GM18873 (cell line): ENCODE data around the gene ZC3H7B.
"Not testable (repeated sequence)": the region's sequence is repeated elsewhere in the genome, so short reads cannot be mapped to it uniquely, and the experiment has no call there.

Experiments used
- ATAC-seq: cut with Tn5 transposase; IDR thresholded peaks from one replicate; pipeline ENCODE4 v1.9.1; 2021; ENCODE audit warnings: mild to moderate bottlenecking, moderate library complexity, moderate number of reproducible peaks; ENCODE audit not compliant: unreplicated experiment, low FRiP score

ZC3H7B gene

DNA sequence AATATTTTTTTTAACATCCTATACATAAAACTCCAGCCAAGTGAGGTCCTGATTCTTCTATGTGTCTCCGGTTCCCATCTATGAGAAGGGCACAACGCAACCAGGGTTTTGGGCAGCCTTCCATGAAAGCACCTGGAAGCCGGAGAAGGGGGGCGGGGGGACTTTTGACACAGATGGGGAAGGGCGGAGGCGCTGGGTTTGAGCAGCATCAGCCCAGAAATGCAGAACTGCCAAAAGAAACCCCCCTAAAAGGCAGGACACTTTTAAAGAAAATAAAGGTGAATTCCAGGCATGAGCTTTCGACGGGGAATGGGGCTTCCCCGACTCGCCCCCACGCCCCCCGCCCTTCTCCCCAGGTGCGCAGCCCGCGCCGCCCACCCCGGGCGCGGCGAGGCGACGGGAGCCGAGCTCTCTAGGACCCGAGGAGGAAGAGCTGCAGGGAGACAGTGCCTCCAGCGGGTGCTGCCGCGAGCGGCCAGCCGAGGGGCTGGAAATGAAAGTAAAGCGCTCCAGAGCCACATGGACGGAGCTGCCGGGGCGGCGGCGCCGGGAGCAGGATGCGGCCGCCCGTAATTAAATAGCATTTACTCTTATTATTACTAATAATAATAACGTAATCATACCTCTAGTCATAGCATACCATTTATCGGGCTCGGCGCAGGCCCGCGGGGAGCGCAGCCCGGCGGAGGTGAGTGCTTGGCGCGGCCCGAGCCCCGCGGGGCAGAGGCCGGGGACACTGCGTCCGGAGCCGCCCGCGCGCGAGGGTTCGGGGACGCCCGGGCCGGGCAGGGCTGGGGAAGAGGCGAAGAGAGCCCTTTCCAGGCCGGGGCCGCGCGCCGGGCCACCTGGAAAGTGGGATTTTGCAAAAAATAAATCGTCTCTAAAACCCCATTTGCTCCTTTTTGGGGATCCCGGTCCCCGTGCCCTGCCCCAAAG lies at the start of gene ZC3H7B:
TSS of gene ZC3H7B (plus strand) at position 441 of the 936 bp plus-strand sequence. CDS start 19,136 bp downstream, outside the sequence.
- ATAC-seq, result peak; percentile 68

- no peak for ATAC-seq
These were observed 49.0 kb upstream of the ZC3H7B start for GRCh38 chr22:41252365-41252764.

DNA sequence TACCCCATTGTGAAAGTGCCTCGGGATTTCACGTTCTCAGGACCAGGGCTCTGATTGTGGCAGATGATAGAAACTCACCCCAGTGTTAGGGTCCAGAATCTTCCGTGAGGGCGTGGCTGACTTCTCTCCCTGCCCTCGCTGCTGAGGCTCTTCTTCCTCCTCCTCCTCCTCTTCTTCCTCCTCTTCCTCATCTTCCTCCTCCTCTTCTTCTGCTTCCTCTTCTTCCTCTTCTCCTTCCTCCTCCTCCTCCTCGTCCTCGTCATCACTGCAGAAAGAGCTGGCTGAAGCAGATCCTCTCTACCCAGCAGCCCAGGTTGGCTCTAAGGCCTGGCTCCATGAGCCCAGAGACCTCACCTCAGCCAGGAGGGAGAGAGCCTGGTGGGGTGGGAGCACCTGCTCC lies 47.1 kb upstream of the ZC3H7B start:
- no peak for ATAC-seq

DNA sequence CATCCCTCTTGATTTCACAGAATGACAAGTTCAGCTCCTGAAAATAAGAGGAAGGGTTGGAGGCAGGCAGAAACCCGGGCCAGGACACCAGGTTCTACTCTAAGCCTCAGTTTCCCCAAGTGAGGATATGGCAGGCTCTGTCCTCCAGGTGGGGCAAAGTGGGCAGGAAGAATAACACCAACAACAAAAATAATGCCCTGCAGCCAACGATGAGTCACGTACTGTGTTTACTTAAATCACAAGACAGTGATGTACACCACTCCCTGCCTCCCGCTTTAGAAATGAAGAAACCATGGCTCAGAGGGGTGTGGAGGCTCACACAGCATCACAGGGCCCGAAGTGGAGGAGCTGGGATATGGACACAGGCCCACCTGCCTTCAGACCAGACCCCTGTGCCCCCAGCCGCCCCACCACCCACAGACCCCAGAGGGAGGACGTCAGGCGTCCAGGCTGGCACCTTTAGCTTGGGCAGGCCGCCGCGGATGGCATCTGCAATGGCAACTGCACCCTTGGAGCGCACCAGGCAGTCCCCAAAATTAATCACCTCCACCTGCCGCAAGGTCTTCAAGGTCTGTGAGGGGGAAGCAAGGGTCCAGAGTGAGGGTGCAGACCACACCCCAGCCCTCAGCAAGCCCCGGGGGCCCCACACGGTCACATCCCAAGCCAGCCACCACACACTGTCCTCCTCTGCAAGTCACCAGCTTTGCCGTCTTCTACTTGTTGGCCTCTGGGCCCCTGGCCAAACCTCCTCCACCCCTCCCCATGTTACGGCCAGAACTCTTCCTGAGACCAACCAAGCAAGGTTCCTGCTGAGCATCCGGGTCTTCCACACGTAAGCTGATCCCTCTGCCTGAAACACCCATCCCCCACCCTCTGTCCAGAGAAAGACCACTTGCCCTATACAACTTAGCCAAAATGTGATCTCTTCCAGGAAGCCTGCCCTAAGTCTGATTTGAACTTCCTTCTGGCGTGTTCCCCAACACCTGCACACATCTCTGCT lies 44.8 kb upstream of the ZC3H7B start:
- ATAC-seq, result no peak

DNA sequence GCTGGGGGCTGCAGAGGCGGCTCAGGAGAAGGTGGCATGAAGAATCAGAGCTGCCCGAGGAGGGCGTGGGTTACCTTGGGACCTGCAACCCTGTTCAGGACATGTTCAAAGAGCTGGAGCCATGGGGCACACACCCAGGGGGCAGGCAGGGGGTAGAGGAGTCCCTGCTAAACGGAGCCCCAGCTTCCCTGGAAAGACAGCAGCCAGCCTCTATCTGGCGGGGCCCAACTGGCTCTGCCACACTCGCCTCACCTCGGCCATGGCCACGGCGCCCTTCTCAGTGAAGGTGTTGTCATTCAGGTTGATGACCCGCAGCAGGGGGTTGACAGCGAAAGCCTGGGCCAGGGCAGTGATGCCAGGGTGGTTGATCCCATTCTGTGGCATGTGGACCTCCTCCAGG lies 43.6 kb upstream of the ZC3H7B start:
- ATAC-seq, result no peak

DNA sequence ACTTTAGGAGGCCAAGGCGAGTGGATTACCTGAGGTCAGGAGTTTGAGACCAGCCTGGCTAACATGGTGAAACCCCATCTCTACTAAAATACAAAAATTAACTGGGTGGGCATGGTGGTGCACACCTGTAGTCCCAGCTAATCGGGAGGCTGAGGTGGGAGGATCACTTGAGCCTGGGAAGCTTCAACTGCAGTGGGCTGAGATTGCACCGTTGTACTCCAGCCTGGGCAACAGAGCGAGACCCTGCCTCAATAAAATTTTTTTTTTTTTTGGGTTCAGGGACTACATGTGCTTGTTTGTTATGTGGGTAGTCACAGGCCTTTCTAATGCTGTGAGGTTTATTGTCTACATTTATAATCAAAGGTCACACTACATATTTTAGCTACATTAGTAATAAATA lies 41.6 kb upstream of the ZC3H7B start:
- ATAC-seq, result not testable (repeated sequence)

DNA sequence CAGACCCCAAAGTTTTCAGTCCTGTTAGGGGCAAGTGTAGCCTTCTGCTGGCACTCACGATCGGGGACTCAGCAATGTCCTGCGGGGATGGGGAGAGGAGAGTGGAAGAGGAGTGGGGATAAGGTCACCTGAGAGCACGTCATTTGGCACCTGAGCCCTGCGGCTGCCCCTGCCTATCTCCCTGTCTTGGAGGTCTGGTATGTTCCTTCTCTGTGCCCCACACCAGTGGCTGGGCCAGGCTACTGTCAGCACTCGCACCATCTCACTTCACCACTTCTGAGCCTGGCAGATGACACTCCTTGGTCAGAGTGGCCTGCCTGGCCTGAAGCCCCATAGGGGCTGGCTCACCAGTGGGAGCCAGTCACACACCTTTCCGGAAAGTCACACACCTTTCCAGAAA lies 40.5 kb upstream of the ZC3H7B start:
- no peak for ATAC-seq

DNA sequence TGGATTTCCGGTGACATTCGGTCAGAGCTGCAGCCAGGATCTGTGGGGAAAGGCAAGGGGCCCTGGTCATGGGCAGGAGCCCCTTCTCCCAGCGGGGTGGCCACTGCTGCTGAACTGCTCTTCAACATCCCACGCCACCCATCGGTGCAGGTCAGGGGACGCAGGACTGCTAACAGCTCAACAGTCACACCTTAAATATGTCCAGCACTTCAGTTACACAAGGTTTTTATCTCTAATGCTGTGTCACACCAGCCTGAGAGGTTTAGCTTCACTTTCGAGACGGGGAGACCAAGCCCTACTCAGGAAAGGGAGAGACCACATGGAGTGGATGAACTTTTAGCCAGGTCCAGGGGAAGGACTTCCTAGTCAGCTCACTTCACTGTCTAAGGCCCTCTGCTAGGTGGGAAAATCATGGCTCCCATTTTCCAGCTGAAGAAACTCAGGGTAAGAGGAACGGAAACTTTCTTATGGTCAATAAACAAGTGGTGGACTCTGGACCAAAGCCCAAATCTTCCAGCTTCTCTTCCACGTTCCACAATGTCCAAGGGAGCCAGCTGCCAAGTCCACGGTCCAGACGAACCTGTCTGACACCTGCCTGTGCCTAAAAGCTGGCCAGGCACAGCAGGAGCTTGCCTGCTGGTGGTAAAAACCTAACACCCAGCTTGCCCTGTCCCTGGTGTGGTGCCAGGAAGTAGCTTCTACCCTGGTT lies 39.6 kb upstream of the ZC3H7B start:
- no peak for ATAC-seq

GRCh38 chr22:41262250-41262765 lies 39.0 kb upstream of the ZC3H7B start:
- no peak for ATAC-seq

- no peak for ATAC-seq
These were observed 37.6 kb upstream of the ZC3H7B start for GRCh38 chr22:41263704-41264103.

DNA sequence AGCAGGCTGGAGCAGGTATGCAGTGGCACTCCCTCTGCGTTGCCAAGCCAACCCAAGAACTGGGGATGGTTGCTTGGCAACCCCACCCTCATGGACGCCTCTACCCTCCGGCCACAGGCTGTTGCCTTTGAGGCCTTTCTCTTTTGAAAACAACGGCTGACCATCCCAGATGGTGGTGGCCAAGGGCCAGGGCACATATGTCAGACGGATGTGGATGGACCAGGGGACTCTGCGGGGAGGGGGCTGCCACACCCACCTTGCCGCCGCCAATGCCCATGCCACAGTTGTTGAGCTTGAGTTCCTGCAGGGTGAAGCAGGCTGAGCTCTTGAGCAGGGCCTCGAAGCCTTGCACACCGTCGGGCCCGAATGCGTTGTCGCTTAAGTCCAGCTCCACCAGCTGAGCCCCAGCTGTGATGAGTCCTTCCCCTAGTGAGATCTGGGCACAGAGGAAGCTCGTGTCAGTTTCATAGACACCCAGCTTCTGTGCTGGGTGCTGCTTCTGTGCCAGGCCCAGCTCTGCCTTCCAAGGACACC lies 36.9 kb upstream of the ZC3H7B start:
- ATAC-seq, result no peak

GRCh38 chr22:41267958-41268357 lies 33.4 kb upstream of the ZC3H7B start:
- no peak for ATAC-seq

- ATAC-seq, result no peak
These were observed 29.5 kb upstream of the ZC3H7B start for GRCh38 chr22:41271787-41272186.

- ATAC-seq, result no peak
These were observed 28.2 kb upstream of the ZC3H7B start for GRCh38 chr22:41273128-41273527.

DNA sequence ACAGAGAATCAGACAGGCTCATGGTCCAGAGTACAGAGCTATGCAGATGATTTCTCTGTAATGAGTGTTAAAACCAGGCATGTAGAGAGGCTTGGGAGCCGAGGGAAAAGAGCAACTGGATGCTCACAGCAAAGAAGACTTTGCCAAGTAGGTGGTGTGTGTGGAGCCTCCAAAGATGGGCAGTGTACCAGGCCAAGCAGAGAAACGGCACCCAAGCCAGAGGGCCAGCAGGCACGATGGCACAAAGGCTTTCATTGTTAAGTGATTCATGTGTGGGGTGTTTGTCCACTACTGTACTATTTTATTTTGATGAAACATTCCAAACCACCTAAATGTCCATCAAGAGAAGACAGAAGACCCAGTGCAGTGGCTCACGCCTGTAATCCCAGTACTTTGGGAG lies 26.5 kb upstream of the ZC3H7B start:
- no peak for ATAC-seq

GRCh38 chr22:41280065-41280464 lies 21.3 kb upstream of the ZC3H7B start:
- ATAC-seq, result no peak

GRCh38 chr22:41280854-41281253 lies 20.5 kb upstream of the ZC3H7B start:
- no peak for ATAC-seq

GRCh38 chr22:41284465-41284864 lies 16.9 kb upstream of the ZC3H7B start:
- no peak for ATAC-seq

GRCh38 chr22:41285441-41285819 lies 15.9 kb upstream of the ZC3H7B start:
- ATAC-seq, result no peak
